Mesothelial cell of epicardium (in vitro differentiated cells): Measurements from ENCODE around the gene IFFO2. TPM values are rescaled to one million over a fixed set of nuclear protein-coding genes. Genes with fewer than 3 reads are reported as not detected.

Experiments used
- DNase-seq, 2 experiments: peaks; one replicate each; pipeline ENCODE4 v3.0.0; 2021; ENCODE audit warnings: low spot score in 2 of 2; ENCODE audit not compliant: unreplicated experiment in 2 of 2
- H3K27ac Mint-ChIP-seq: 2 replicates; pipeline ENCODE4 v1.8.0; 2021; ENCODE audit warnings: mixed read lengths
- H3K27me3 Mint-ChIP-seq: 2 replicates; pipeline ENCODE4 v1.8.0; 2021; ENCODE audit warnings: low read depth, mixed read lengths
- H3K36me3 Mint-ChIP-seq: 2 replicates; pipeline ENCODE4 v1.8.0; 2021; ENCODE audit warnings: mixed read lengths
- H3K4me1 Mint-ChIP-seq: 2 replicates; pipeline ENCODE4 v1.8.0; 2021; ENCODE audit warnings: mixed read lengths
- H3K4me3 Mint-ChIP-seq: 2 replicates; pipeline ENCODE4 v1.8.0; 2021; ENCODE audit warnings: mild to moderate bottlenecking, moderate library complexity, mixed read lengths
- H3K9me3 Mint-ChIP-seq: 2 replicates; pipeline ENCODE4 v1.8.0; 2021; ENCODE audit warnings: mixed read lengths
- CTCF ChIP-seq: fragments of 200-600 bp; sonication (generic); IDR thresholded peaks from one replicate; pipeline ENCODE4 v1.5.0; 2021; ENCODE audit warnings: antibody characterized with exemption; ENCODE audit not compliant: unreplicated experiment
- total RNA-seq: library from RNA; stranded (reverse); gene quantifications from 3 replicates; pipeline ENCODE4 v1.2.1, GENCODE V29; 2021

The IFFO2 gene
- total RNA-seq, 1 donor from 2014 or later = 9.1 TPM

- Mint-ChIP-seq H3K36me3 (no peaks in the 10 kb centered on the region), H3K9me3 (peaks cover 12% of the 10 kb centered on the region), H3K4me1 (no peaks in the 10 kb centered on the region), H3K4me3 (no peak overlapping the region), H3K27me3 (peaks cover 9% of the 10 kb centered on the region), H3K27ac (no peak overlapping the region)
- TF ChIP-seq CTCF = no peak
- no peak for DNase-seq
These were observed 19.6 kb upstream of the IFFO2 start for GRCh38 chr1:18976096-18976495.

- H3K36me3 Mint-ChIP-seq = no peaks in the 10 kb centered on the region
These were observed 18.1 kb upstream of the IFFO2 start for GRCh38 chr1:18974606-18975005.

GRCh38 chr1:18974005-18974404 is 17.5 kb upstream of the IFFO2 start:
- Mint-ChIP-seq H3K4me3 (no peak overlapping the region), H3K27ac (no peak overlapping the region), H3K27me3 (peaks cover 3% of the 10 kb centered on the region), H3K4me1 (no peaks in the 10 kb centered on the region), H3K36me3 (no peaks in the 10 kb centered on the region), H3K9me3 (no peaks in the 10 kb centered on the region)
- no peak for DNase-seq
- TF ChIP-seq CTCF = no peak

More at GRCh38 chr1:18974606-18975005, 18.1 kb upstream of the IFFO2 start:
- H3K27me3 Mint-ChIP-seq = peaks cover 3% of the 10 kb centered on the region
- no peak for TF ChIP-seq CTCF
- no peaks in the 10 kb centered on the region for H3K4me1 Mint-ChIP-seq
- no peaks in the 10 kb centered on the region for H3K9me3 Mint-ChIP-seq
- no peak for DNase-seq
- no peak overlapping the region for H3K27ac Mint-ChIP-seq
- no peak overlapping the region for H3K4me3 Mint-ChIP-seq

GRCh38 chr1:18973446-18973955 is 17.0 kb upstream of the IFFO2 start:
- Mint-ChIP-seq H3K27me3 (peaks cover 3% of the 10 kb centered on the region), H3K27ac (no peak overlapping the region), H3K4me1 (no peaks in the 10 kb centered on the region), H3K9me3 (no peaks in the 10 kb centered on the region), H3K4me3 (no peak overlapping the region), H3K36me3 (no peaks in the 10 kb centered on the region)
- DNase-seq = no peak
- TF ChIP-seq CTCF = no peak

GRCh38 chr1:18972991-18973390 is 16.5 kb upstream of the IFFO2 start:
- Mint-ChIP-seq H3K36me3 (no peaks in the 10 kb centered on the region), H3K27ac (no peak overlapping the region), H3K9me3 (no peaks in the 10 kb centered on the region), H3K4me3 (no peak overlapping the region), H3K27me3 (peaks cover 3% of the 10 kb centered on the region), H3K4me1 (no peaks in the 10 kb centered on the region)
- DNase-seq = no peak
- no peak for TF ChIP-seq CTCF

- no peak overlapping the region for H3K4me3 Mint-ChIP-seq
- H3K4me1 Mint-ChIP-seq = no peaks in the 10 kb centered on the region
- H3K27ac Mint-ChIP-seq = no peak overlapping the region
- TF ChIP-seq CTCF = no peak
- no peaks in the 10 kb centered on the region for H3K36me3 Mint-ChIP-seq
- DNase-seq = no peak
- no peaks in the 10 kb centered on the region for H3K9me3 Mint-ChIP-seq
- H3K27me3 Mint-ChIP-seq = peaks cover 3% of the 10 kb centered on the region
These were observed 16.1 kb upstream of the IFFO2 start for GRCh38 chr1:18972531-18972930.
